Measurements from ENCODE around the gene UNC5B. TPM values are rescaled to one million over a fixed set of nuclear protein-coding genes. Genes with fewer than 3 reads are reported as not detected.

The UNC5B gene
- polyA plus RNA-seq, 1 experiment = 8.1 TPM

- peak; percentile 79 for TF ChIP-seq CTCF (IDR thresholded peaks at IDR 0.05; ENCODE audit: low read depth, low read length)
- POLR2A ChIA-PET = no interaction called here
- Histone ChIP-seq H3K27ac (ENCODE audit: low read depth, low read length) (no peak overlapping the region), H3K27me3 (ENCODE audit: control insufficient read depth, insufficient read depth, low read length) (no peaks in the 10 kb centered on the region), H3K9me3 (ENCODE audit: control insufficient read depth, insufficient read depth, low read length) (no peaks in the 10 kb centered on the region), H3K4me3 (ENCODE audit: low read depth, low read length) (no peak overlapping the region)
- DNase-seq (ENCODE audit: low read depth, low spot score) = no peak
- CTCF ChIA-PET = interaction anchor here (0.7 to 5.8 kb wide), 8 partner anchors 15 to 382 kb away, joined by 3 to 38 read pairs (median 4); no protein-coding TSS in a partner anchor
Observed at GRCh38 chr10:71285180-71285545, 72.8 kb downstream of the UNC5B start.

GRCh38 chr10:71285986-71286385 is 73.6 kb downstream of the UNC5B start:
- DNase-seq (ENCODE audit: low read depth, low spot score) = no peak
- ChIA-PET CTCF (interaction anchor here (0.5 to 5.8 kb wide), 5 partner anchors 16 to 383 kb away, joined by 3 to 38 read pairs (median 33); partner anchors contain the start of gene SLC29A3), POLR2A (no interaction called here)
- no peak overlapping the region for H3K4me3 ChIP-seq (ENCODE audit: low read depth, low read length)
- no peaks in the 10 kb centered on the region for H3K9me3 ChIP-seq (ENCODE audit: control insufficient read depth, insufficient read depth, low read length)
- TF ChIP-seq CTCF (IDR thresholded peaks at IDR 0.05; ENCODE audit: low read depth, low read length) = no peak
- H3K27ac ChIP-seq (ENCODE audit: low read depth, low read length) = no peak overlapping the region
- H3K27me3 ChIP-seq (ENCODE audit: control insufficient read depth, insufficient read depth, low read length) = no peaks in the 10 kb centered on the region

GRCh38 chr10:71286521-71287294 is 74.3 kb downstream of the UNC5B start:
- CTCF ChIA-PET = interaction anchor here (1.4 to 5.8 kb wide), 4 partner anchors 16 to 383 kb away, joined by 3 to 38 read pairs (median 36); no protein-coding TSS in a partner anchor
- H3K9me3 ChIP-seq (ENCODE audit: control insufficient read depth, insufficient read depth, low read length) = no peaks in the 10 kb centered on the region
- no peak overlapping the region for H3K4me3 ChIP-seq (ENCODE audit: low read depth, low read length)
- POLR2A ChIA-PET = no interaction called here
- DNase-seq (ENCODE audit: low read depth, low spot score) = no peak
- no peaks in the 10 kb centered on the region for H3K27me3 ChIP-seq (ENCODE audit: control insufficient read depth, insufficient read depth, low read length)
- no peak for TF ChIP-seq CTCF (IDR thresholded peaks at IDR 0.05; ENCODE audit: low read depth, low read length)
- no peak overlapping the region for H3K27ac ChIP-seq (ENCODE audit: low read depth, low read length)

GRCh38 chr10:71287456-71287855 is 75.1 kb downstream of the UNC5B start:
- ChIA-PET CTCF (interaction anchor here (5.0 to 5.8 kb wide), 2 partner anchors 17 to 384 kb away, joined by 33 to 38 read pairs; no protein-coding TSS in a partner anchor), POLR2A (no interaction called here)
- no peak for TF ChIP-seq CTCF (IDR thresholded peaks at IDR 0.05; ENCODE audit: low read depth, low read length)
- Histone ChIP-seq H3K4me3 (ENCODE audit: low read depth, low read length) (no peak overlapping the region), H3K9me3 (ENCODE audit: control insufficient read depth, insufficient read depth, low read length) (no peaks in the 10 kb centered on the region), H3K27ac (ENCODE audit: low read depth, low read length) (no peak overlapping the region), H3K27me3 (ENCODE audit: control insufficient read depth, insufficient read depth, low read length) (no peaks in the 10 kb centered on the region)
- DNase-seq (ENCODE audit: low read depth, low spot score) = no peak

- no peak for DNase-seq (ENCODE audit: low read depth, low spot score)
- Histone ChIP-seq H3K27ac (ENCODE audit: low read depth, low read length) (no peak overlapping the region), H3K27me3 (ENCODE audit: control insufficient read depth, insufficient read depth, low read length) (no peaks in the 10 kb centered on the region), H3K9me3 (ENCODE audit: control insufficient read depth, insufficient read depth, low read length) (no peaks in the 10 kb centered on the region), H3K4me3 (ENCODE audit: low read depth, low read length) (no peak overlapping the region)
- TF ChIP-seq CTCF (IDR thresholded peaks at IDR 0.05; ENCODE audit: low read depth, low read length) = no peak
- CTCF ChIA-PET = interaction anchor here (1.4 kb wide), 1 partner anchor 364 kb away, joined by 5 read pairs; no protein-coding TSS in a partner anchor
- POLR2A ChIA-PET = no interaction called here
Observed at GRCh38 chr10:71288461-71288860, 76.1 kb downstream of the UNC5B start.
